Measurements from ENCODE around the gene KCNH1. TPM values are rescaled to one million over a fixed set of nuclear protein-coding genes. Genes with fewer than 3 reads are reported as not detected.

KCNH1 gene
- total RNA-seq, 2 experiments from 2014 or later: not detected

- intact Hi-C loops (cut with micrococcal nuclease): no loop called here
- ATAC-seq (no peak), DNase-seq (no peak)
- no peak overlapping the region for H3K4me3 Mint-ChIP-seq
- H3K4me1 Mint-ChIP-seq (ENCODE audit: low read depth): no peaks in the 10 kb centered on the region
- H3K27ac Mint-ChIP-seq: no peak overlapping the region
- no peaks in the 10 kb centered on the region for H3K36me3 Mint-ChIP-seq (ENCODE audit: low read depth)
- peaks cover 16% of the 10 kb centered on the region for H3K27me3 Mint-ChIP-seq
- no peaks in the 10 kb centered on the region for H3K9me3 Mint-ChIP-seq
- POLR2A ChIA-PET: no interaction called here
- CTCF ChIA-PET: interaction anchor here (1.0 kb wide), 1 partner anchor 19 kb away, joined by 3 read pairs; no protein-coding TSS in a partner anchor
- no peak for TF ChIP-seq CTCF (IDR thresholded peaks at IDR 0.05)
Observed at GRCh38 chr1:210905365-210905904, 228.5 kb downstream of the KCNH1 start.

GRCh38 chr1:210901981-210902770 is 231.8 kb downstream of the KCNH1 start:
- ChIA-PET CTCF (no interaction called here), POLR2A (no interaction called here)
- intact Hi-C loops (cut with micrococcal nuclease): loop anchor here (1.0 kb wide), 1 partner anchor 12 kb away; no protein-coding TSS in a partner anchor
- Mint-ChIP-seq H3K9me3 (no peaks in the 10 kb centered on the region), H3K27me3 (peaks cover 13% of the 10 kb centered on the region), H3K4me3 (no peak overlapping the region), H3K4me1 (ENCODE audit: low read depth) (no peaks in the 10 kb centered on the region), H3K36me3 (ENCODE audit: low read depth) (no peaks in the 10 kb centered on the region), H3K27ac (no peak overlapping the region)
- no peak for ATAC-seq
- no peak for DNase-seq
- TF ChIP-seq CTCF (IDR thresholded peaks at IDR 0.05): no peak

- intact Hi-C loops (cut with micrococcal nuclease): no loop called here
- ChIA-PET CTCF (no interaction called here), POLR2A (no interaction called here)
- H3K27ac Mint-ChIP-seq: no peak overlapping the region
- H3K36me3 Mint-ChIP-seq (ENCODE audit: low read depth): no peaks in the 10 kb centered on the region
- DNase-seq (no peak), ATAC-seq (no peak)
- TF ChIP-seq CTCF (IDR thresholded peaks at IDR 0.05): no peak
- H3K9me3 Mint-ChIP-seq: no peaks in the 10 kb centered on the region
- peaks cover 13% of the 10 kb centered on the region for H3K27me3 Mint-ChIP-seq
- H3K4me1 Mint-ChIP-seq (ENCODE audit: low read depth): no peaks in the 10 kb centered on the region
- no peak overlapping the region for H3K4me3 Mint-ChIP-seq
Observed at GRCh38 chr1:210900820-210901219, 233.1 kb downstream of the KCNH1 start.

- CTCF ChIA-PET: no interaction called here
- no peak for TF ChIP-seq CTCF (IDR thresholded peaks at IDR 0.05)
- peaks cover 13% of the 10 kb centered on the region for H3K27me3 Mint-ChIP-seq
- DNase-seq (no peak), ATAC-seq (no peak)
- H3K9me3 Mint-ChIP-seq: no peaks in the 10 kb centered on the region
- POLR2A ChIA-PET: no interaction called here
- H3K4me1 Mint-ChIP-seq (ENCODE audit: low read depth): no peaks in the 10 kb centered on the region
- intact Hi-C loops (cut with micrococcal nuclease): no loop called here
- H3K4me3 Mint-ChIP-seq: no peak overlapping the region
- H3K27ac Mint-ChIP-seq: no peak overlapping the region
- H3K36me3 Mint-ChIP-seq (ENCODE audit: low read depth): no peaks in the 10 kb centered on the region
Observed at GRCh38 chr1:210900079-210900478, 233.9 kb downstream of the KCNH1 start.

DNA sequence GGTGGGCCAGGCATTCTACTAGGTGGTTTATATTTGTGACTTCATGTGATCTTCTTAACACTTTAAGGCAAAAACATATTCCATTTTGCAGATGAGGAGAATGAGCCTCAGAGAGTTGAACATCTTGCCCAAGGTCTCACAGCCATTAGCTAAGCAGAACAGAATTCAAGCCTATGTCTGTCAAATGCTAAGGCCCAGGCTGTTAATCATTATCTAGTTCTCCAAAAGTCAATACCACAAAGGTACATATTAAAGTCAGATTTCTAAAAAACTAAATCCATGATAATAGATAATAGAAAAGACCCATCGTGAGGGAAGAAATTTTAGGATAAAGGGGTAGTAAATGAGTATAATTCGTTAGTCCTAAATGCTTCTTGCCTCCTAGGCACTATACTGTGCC is 234.3 kb downstream of the KCNH1 start:
- Mint-ChIP-seq H3K4me1 (ENCODE audit: low read depth) (no peaks in the 10 kb centered on the region), H3K4me3 (no peak overlapping the region), H3K27ac (no peak overlapping the region), H3K36me3 (ENCODE audit: low read depth) (no peaks in the 10 kb centered on the region), H3K27me3 (peaks cover 13% of the 10 kb centered on the region), H3K9me3 (no peaks in the 10 kb centered on the region)
- no peak for ATAC-seq
- ChIA-PET POLR2A (no interaction called here), CTCF (no interaction called here)
- intact Hi-C loops (cut with micrococcal nuclease): no loop called here
- TF ChIP-seq CTCF (IDR thresholded peaks at IDR 0.05): no peak
- DNase-seq: no peak

Data from activated CD8-positive, alpha-beta T cell treated with anti-CD3 and anti-CD28 coated beads for 36 hours (primary cell).